Lower lobe of right lung (tissue), 2 donors: ENCODE measurements around the gene TRERF1. TPM values are rescaled to one million over a fixed set of nuclear protein-coding genes. Genes with fewer than 3 reads are reported as not detected.

ENCODE experiments used
- ATAC-seq, 2 donors: fragments of 200-7000 bp; cut with Tn5 transposase; one replicate each; pipeline ENCODE4 v1.9.1; 2020 to 2022; ENCODE audit warnings: mild to moderate bottlenecking in 2 of 2, moderate library complexity in 2 of 2
- DNase-seq: peaks from one replicate; pipeline ENCODE4 v3.0.0-alpha.2; 2020
- H3K27ac ChIP-seq: fragments of 200-600 bp; one replicate; pipeline ENCODE4 v1.8.0; 2022
- H3K27me3 ChIP-seq: fragments of 200-600 bp; one replicate; pipeline ENCODE4 v1.8.0; 2022; ENCODE audit warnings: low read depth
- H3K36me3 ChIP-seq: fragments of 200-600 bp; one replicate; pipeline ENCODE4 v1.8.0; 2022; ENCODE audit warnings: mild to moderate bottlenecking
- H3K4me1 ChIP-seq: fragments of 200-600 bp; one replicate; pipeline ENCODE4 v1.8.0; 2022
- H3K4me3 ChIP-seq: fragments of 200-600 bp; one replicate; pipeline ENCODE4 v1.8.0; 2022; ENCODE audit warnings: mild to moderate bottlenecking
- H3K9me3 ChIP-seq: fragments of 200-600 bp; one replicate; pipeline ENCODE4 v1.8.0; 2022
- intact Hi-C: fragments of 100-400 bp; cut with DNase I; formaldehyde crosslinking; loops from one replicate; pipeline ENCODE4 v1.11.0; 2022
- total RNA-seq: library from RNA; stranded (reverse); fragmentation: NEBNext Ultra II Directional; extraction: Animal tissue kit (Norgen Biotek cat#: 25700); gene quantifications from one replicate; pipeline ENCODE4 v1.2.1, GENCODE V29; 2021
- TF ChIP-seq, protein P1 (sequence below): fragments of 200-600 bp; IDR thresholded peaks from one replicate; pipeline ENCODE4 v1.8.0; 2022; ENCODE audit warnings: antibody characterized with exemption, mild to moderate bottlenecking
- donor health status: DM: no; HTN: yes; CAD: no; lungs with severe emphysema.

TRERF1 gene
- total RNA-seq, 1 donor from 2014 or later = 5.6 TPM

DNA sequence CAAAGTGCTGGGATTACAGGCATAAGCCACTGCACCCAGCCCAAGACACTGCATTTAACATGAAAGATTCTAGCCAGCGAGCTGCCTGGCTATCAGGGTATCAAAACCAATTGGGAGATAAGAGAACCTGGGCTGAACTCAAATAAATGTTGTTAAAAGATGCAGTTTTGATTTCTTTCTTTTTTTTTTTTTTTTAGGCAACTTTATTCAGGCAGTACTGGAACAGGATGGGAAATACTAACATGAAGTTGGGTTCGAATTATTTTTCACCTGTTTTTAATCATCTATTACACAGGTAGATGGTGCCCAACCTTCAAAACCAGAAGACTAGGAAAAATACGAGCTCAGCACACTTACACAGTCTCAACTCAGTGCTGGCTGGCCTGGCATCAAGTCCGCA lies 63.7 kb downstream of the TRERF1 start:
- no peak overlapping the region for H3K27ac ChIP-seq
- no peak for ATAC-seq
- no peaks in the 10 kb centered on the region for H3K36me3 ChIP-seq
- DNase-seq = no peak
- intact Hi-C loops = no loop called here
- H3K4me1 ChIP-seq = peaks cover 9% of the 10 kb centered on the region
- no peak overlapping the region for H3K4me3 ChIP-seq
- TF ChIP-seq, protein P1, sequence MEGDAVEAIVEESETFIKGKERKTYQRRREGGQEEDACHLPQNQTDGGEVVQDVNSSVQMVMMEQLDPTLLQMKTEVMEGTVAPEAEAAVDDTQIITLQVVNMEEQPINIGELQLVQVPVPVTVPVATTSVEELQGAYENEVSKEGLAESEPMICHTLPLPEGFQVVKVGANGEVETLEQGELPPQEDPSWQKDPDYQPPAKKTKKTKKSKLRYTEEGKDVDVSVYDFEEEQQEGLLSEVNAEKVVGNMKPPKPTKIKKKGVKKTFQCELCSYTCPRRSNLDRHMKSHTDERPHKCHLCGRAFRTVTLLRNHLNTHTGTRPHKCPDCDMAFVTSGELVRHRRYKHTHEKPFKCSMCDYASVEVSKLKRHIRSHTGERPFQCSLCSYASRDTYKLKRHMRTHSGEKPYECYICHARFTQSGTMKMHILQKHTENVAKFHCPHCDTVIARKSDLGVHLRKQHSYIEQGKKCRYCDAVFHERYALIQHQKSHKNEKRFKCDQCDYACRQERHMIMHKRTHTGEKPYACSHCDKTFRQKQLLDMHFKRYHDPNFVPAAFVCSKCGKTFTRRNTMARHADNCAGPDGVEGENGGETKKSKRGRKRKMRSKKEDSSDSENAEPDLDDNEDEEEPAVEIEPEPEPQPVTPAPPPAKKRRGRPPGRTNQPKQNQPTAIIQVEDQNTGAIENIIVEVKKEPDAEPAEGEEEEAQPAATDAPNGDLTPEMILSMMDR = no peak
- no peaks in the 10 kb centered on the region for H3K27me3 ChIP-seq
- H3K9me3 ChIP-seq = no peaks in the 10 kb centered on the region

DNA sequence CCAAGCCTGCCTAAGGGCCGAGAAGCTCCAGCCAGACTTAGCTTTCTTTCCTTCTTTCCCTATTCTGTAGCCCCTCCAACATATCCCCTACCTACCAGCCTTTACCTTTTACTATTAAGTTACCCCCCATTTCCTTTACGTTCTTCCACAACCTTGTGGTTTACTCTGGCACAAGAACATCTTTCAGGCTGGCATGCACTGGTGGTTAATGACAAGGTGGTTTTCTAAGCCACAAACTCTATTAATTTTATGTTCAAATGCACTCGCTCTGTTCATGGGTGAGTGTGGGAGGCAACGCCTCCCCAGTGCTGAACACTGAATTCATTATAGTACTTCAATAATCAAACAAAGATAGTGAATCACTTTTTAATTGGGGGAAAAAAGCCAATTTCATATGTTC lies 64.4 kb downstream of the TRERF1 start:
- DNase-seq = no peak
- no peaks in the 10 kb centered on the region for H3K9me3 ChIP-seq
- no peaks in the 10 kb centered on the region for H3K27me3 ChIP-seq
- no peak overlapping the region for H3K4me3 ChIP-seq
- TF ChIP-seq, protein P1 = no peak
- H3K27ac ChIP-seq = no peak overlapping the region
- no peaks in the 10 kb centered on the region for H3K36me3 ChIP-seq
- peaks cover 9% of the 10 kb centered on the region for H3K4me1 ChIP-seq
- intact Hi-C loops = no loop called here
- ATAC-seq = peak in 1 of 2 donors; percentile 49

DNA sequence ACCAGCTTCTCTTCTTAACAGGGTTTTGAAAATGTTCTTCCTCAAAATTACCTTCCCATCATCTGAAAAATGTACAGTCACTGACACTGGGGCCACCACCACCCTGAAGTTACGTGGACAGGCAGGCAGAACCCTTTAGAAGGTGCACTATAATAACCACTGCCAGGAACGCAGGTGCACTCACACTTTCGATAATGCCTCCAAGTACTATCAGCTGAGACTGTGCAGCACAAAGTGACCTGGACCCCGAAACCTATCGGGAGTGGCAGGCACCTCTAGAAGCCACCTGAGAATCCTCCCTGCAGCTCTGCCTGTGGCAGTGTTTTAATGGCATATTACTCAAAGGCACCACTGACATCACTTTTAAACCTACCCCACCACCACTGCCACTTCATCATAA lies 66.4 kb downstream of the TRERF1 start:
- TF ChIP-seq, protein P1 = no peak
- Histone ChIP-seq H3K27ac (no peak overlapping the region), H3K27me3 (no peaks in the 10 kb centered on the region), H3K36me3 (no peaks in the 10 kb centered on the region), H3K9me3 (no peaks in the 10 kb centered on the region), H3K4me3 (no peak overlapping the region), H3K4me1 (peaks cover 16% of the 10 kb centered on the region)
- intact Hi-C loops = no loop called here
- no peak for ATAC-seq
- no peak for DNase-seq

DNA sequence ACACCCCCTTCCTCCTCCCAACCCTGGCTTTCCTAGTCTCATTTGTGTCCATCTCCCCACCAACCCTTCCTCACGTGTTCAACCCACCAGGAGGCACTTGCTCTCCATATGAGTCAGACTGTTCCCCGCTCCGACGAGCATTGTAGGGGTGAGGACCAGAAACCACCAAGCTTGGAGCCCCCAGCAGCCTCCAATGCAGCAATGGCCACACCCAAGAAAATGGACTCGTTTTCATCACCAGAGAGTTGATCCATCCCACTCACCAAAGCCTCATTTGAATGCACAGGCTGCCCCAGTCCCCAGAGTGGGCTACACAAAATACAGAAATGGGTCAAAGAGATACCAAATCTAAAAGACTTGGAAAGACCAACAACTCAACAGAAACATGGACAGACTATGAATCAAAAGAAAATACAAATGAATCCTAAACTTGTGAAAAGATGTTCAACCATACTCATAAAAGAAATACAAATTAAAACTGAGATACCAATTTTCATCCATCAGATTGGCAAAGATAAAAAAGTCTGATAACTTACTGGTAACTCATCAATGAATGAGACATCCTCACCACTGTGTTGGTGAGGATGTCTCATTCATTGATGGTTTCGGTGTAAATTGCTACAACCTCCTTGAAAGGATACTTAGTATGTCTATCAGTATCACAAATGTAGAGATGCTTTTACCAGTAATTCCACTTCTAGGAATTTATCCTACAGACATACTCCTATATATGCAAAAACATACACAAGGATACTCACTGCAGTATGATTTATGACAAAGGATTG lies 68.1 kb downstream of the TRERF1 start:
- no peak for DNase-seq
- Histone ChIP-seq H3K9me3 (no peaks in the 10 kb centered on the region), H3K27me3 (no peaks in the 10 kb centered on the region), H3K27ac (no peak overlapping the region), H3K36me3 (no peaks in the 10 kb centered on the region), H3K4me3 (no peak overlapping the region), H3K4me1 (peaks cover 8% of the 10 kb centered on the region)
- TF ChIP-seq, protein P1 = no peak
- no peak for ATAC-seq
- intact Hi-C loops = no loop called here

DNA sequence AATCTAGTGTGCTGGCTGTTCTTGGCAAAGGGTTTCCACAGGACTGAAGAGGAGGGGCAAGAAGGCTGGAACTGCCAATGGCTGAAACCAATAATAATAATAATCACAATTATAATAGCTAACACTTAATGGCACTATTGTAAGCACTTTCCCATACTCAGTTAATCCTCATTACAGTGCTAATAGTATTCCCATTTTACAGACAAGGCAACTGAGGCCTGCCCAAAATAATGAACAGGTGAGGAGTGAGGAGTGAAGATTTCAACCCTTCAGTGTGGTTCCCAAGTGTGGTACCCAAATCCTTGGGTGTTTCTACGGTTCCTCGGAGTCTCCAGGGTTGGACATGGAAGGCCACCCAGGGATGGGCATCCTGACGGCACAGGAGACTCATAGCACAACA lies 69.9 kb downstream of the TRERF1 start:
- intact Hi-C loops = no loop called here
- Histone ChIP-seq H3K4me1 (peaks cover 8% of the 10 kb centered on the region), H3K27me3 (no peaks in the 10 kb centered on the region), H3K27ac (no peak overlapping the region), H3K9me3 (no peaks in the 10 kb centered on the region), H3K36me3 (no peaks in the 10 kb centered on the region), H3K4me3 (no peak overlapping the region)
- TF ChIP-seq, protein P1 = no peak
- DNase-seq (no peak), ATAC-seq (no peak)
